Gastroesophageal sphincter (tissue), 3 donors: ENCODE results near the gene FNDC3A.

Experiments
- CTCF ChIP-seq, 4 experiments: fragments of 200-600 bp in 2 of 4; fragments of 450-650 bp in 2 of 4; sonication (generic) in 1 of 4; IDR thresholded peaks; one replicate each; pipeline ENCODE4 v1.5.1; 2017 to 2019; ENCODE audit warnings: antibody characterized with exemption in 4 of 4, mild to moderate bottlenecking in 2 of 4, moderate library complexity in 2 of 4
- POLR2AphosphoS5 ChIP-seq: sonication (generic); formaldehyde crosslinking; IDR thresholded peaks from one replicate; pipeline ENCODE4 v1.6.1; 2017; ENCODE audit warnings: antibody characterized with exemption

- no peak for TF ChIP-seq CTCF (IDR thresholded peaks at IDR 0.05)
- no peak for TF ChIP-seq POLR2AphosphoS5
These were observed 109.2 kb downstream of the FNDC3A start for GRCh38 chr13:49084961-49085360.
